NCI-H2029 (cell line): ENCODE measurements around the gene IER2.
"Not testable (repeated sequence)": the region's sequence is repeated elsewhere in the genome, so short reads cannot be mapped to it uniquely, and the experiment has no call there.

Source experiments
- DNase-seq: peaks from one replicate; lab custom pipeline; 2025; lab: John Stamatoyannopoulos, UW

IER2 gene

DNA sequence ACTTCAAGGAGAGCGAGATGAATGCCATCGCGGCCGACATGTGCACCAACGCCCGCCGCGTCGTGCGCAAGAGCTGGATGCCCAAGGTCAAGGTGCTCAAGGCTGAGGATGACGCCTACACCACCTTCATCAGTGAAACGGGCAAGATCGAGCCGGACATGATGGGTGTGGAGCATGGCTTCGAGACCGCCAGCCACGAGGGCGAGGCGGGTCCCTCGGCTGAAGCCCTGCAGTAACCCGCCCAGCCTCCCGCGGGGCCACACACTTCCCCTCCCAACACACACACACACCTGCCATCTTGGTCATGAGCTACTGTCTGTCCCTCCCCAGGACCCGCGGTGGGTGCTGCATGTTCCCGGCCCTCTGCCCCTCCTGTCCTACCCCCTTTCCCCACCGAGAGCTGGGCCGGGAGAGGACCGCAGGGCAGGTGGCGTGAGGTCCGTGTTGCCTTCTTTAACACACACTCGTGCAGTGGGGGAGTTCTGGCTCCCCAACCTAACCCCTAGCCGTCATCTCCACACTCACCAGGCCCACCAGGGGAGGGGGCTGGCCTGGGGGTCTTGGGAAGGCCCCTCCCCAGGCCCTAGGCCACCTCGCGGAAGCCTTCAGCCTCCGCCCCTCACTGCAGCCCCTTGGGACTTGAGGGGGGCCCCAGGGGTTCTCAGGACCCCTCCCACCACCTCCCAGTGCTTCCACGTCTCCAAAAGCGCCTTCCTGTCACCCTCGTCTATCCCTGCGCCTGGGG lies 11.9 kb upstream of the IER2 start:
- DNase-seq, result no peak

DNA sequence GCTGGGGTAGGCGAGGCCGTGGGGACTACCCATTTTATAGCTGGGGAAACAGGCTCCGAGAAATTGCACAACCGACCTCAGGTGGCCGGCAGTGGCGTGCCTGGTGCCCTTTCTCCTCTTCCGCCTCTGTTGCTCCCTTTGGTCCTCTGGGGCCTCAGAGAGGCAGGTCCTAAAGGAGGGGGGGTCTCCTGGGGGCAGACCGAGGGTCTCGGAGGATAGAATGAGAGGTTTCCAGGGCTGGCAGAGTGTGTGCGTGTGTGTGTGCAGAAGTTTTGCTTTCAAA lies 11.4 kb upstream of the IER2 start:
- no peak for DNase-seq

DNA sequence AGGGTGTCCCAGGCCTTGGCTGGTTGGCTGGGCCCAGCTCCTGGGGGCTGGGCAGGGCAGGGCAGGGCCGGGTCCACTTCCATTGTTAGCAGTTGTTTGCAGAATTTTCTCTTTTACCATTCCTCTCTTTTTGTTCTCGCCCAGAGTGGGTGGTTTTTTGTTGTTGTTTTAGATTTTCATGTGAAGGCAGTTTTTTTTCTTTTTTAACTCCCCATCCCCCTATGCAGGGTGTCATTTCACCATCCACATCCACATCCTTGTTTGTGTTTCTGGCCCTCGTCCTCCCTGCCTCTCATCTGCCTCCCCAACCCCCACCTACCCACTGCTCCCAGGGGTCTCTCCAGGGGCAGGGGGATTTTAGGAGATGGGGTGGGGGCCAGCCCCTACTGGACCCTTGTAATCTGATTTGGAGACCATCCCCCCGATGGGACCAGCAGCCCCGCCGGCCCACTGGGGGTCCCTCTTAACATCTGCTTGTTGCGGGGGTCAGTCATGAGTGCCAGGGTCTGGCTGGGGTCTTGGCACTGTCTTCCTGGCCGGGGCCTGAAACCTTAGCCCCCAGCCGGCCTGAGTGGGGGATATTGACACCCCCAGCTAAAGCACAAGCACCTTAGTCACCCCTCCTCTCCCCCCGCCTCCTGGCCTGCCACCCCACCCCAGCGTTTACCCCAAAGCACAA lies 10.4 kb upstream of the IER2 start:
- DNase-seq, result no peak

DNA sequence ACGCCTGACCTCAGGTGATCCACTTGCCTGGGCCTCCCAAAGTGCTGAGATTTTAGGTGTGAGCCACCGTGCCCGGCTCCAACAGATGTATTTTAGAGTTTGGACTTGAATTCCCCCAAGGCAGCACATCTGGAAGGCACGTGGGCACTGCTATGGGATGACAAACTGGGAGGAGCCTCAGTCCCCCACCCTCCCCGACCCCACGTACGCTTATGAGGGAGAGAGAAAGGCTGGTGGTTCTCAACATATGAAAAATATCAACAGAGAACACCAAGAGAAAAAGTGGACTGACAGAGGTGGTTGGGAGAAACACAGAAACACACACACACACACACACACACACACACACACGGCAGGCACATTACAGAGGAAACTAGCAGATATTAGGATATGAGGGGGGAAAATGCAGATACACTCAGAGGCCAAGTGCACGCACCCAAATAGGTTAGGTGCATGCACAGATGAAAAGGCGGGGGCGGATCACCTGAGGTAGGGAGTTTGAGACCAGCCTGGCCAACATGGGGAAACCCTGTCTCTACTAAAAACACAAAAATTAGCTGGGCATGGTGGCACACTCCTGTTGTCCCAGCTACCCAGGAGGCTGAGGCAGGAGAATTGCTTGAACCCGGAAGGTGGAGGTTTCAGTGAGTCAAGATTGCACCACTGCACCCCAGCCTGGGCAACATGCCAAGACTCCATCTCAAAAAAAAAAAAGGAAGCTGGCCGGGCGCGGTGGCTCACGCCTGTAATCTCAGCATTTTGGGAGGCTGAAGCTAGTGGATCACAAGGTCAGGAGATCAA lies 3.2 kb upstream of the IER2 start:
- no peak for DNase-seq

DNA sequence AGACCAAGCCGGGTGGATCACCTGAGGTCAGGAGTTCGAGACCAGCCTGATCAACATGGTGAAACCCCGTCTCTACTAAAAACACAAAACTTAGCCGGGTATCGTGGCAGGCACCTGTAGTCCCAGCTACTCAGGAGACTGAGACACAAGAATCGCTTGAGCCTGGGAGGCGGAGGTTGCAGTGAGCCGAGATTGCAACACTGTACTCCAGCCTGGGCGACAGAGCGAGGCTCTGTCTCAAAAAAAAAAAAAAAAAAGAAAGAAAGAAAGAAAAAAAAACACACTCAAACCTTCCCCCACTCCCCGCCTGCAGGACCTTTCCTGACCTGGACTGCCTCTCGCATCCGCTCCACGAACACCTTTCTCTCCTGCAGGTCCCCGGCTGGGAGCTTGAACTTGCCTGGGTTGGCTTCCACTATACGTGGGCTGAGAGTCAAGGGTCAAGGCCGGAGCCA lies 1.0 kb upstream of the IER2 start:
- DNase-seq, result not testable (repeated sequence)

DNA sequence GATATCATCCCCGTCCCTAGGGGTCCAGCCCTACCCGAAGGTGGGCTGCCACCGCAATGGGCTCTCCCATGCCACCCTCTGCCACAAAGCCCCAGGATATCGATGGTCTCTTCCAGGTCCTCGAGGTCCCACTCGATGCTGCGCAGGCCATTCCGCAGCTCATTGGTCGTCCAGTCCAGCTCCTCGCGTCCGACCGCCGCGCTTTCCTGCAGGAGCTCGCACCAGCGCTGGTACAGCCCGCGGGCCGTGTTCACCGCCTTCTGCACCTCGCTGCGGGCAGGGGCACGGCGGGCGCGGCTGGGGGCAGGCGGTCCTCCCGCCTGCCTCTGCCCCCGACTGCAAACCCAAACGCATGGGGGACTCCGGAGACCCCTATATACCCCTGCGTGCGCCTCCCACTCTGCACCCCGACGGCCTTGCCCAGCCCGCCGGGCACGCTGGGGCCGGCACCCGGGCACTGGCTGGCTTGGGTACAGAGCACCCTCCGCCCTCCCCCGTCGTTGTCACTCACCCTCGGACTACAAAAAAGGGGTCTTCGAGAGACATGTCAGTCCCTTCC lies 504 bp upstream of the IER2 start:
- peak; percentile 49 for DNase-seq

DNA sequence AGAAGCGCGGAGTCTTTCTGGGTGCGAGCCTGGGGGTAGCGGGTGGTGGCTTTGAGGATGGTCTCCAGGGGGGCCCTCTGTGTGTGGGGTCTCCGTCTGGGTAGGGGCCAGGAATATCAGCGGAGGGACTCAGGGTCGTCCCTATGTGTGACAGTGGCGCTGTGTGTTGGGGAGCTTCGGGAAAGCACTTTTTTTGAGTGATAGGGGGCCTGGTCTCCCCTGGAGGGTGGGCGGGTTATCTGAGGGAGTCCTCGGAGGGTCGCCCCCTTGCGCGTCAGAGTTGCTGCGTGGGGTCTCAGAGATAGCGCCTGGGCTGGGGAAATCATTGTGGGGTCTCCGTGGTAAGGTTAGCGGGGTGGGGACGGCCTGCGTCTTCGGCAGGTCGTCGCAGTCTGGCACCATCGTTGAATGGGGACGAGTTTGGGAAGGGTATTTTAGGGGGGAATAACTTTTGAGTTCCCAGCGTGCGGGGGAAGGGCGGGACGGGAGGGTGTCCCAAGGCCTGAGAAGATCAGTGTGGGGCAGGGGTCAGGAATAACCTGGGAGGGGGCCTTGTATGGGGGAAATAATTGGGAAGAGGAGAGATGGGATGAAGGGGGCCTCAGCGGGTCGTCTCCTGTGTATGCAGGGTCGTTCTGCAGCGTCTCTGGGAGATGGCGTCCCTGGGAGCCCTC lies 857 bp downstream of the IER2 start:
- DNase-seq, result no peak

DNA sequence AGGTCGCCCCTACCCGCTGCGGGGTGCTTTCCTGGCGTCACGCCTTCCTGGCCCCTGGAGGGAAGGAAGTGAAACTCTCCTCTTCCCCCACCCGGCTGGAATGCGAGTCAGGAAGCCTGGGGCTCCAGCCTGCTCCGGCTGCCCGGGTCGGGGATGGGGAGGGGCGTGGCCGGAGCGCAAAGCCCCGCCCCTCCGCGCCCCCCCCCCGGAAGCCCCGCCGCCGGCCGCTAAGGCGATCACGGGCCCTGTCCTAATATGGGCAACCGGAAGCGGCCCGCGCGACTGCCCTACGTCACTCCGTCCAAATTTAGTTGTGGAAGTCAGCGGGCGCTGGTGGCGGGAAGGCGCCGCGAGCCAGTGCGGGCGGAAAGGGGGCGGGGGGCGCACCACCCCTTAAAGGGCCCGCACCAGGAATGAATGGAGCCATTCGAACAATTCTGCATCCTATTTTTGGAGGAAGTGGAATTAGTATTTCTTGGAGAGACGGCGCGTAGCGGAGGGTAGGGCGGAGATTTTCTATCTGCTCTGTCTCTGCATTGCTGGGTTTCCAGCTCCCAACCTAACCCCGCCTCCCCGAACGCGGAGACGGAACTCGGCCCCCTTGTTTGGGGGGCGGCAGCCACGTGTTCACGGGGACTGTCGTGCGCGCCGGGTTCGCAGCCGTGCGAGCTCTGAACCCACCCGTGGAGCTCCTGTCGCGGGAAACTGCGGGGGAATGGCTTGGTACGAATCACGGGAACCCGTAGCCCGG lies 1.6 kb downstream of the IER2 start:
- DNase-seq, result peak; percentile 96

DNA sequence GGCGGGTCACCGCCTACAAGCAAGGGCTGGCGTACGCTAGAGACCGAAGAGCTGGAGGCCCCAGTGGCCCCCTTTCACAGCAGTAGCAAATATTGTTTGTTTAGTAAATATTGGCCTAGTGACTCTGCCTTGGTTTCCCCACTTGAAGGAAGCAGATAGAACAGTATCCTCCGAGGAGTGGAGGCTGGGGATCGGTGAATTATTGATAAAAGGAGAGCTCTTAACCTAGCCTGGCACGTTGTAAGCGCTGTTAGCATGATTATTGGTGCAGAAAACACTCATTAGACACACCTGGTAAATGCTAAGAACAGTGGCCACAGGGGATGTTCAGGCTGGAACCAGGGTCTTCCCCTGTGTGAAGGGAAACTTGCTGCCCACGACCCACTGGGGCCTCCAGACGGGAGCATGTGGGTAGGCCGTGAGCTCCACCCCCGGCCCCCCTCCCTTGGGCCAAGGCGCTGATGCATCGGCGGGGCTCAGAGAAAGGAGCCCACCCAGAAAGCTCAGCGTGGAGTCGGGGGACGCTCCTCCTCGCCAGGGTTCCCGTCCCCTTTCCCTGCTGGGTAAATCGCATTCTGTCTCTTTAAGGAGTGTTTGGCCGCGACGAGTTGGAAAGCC lies 2.3 kb downstream of the IER2 start:
- no peak for DNase-seq

DNA sequence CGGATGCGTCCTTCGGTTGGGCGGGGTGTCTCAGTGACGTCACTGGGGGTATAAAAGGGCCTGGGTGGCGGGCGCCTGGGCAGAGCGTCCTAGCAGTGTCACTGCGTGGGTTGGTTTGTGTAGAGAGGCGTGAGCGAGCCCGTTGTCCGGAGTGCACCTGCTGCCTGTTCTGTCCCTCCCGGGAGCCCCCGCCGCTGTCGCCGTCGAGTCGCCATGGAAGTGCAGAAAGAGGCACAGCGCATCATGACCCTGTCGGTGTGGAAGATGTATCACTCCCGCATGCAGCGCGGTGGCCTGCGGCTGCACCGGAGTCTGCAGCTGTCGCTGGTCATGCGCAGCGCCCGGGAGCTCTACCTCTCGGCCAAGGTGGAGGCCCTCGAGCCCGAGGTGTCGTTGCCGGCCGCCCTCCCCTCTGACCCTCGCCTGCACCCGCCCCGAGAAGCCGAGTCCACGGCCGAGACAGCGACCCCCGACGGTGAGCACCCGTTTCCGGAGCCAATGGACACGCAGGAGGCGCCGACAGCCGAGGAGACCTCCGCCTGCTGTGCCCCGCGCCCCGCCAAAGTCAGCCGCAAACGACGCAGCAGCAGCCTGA lies 2.9 kb downstream of the IER2 start:
- peak; percentile 92 for DNase-seq

DNA sequence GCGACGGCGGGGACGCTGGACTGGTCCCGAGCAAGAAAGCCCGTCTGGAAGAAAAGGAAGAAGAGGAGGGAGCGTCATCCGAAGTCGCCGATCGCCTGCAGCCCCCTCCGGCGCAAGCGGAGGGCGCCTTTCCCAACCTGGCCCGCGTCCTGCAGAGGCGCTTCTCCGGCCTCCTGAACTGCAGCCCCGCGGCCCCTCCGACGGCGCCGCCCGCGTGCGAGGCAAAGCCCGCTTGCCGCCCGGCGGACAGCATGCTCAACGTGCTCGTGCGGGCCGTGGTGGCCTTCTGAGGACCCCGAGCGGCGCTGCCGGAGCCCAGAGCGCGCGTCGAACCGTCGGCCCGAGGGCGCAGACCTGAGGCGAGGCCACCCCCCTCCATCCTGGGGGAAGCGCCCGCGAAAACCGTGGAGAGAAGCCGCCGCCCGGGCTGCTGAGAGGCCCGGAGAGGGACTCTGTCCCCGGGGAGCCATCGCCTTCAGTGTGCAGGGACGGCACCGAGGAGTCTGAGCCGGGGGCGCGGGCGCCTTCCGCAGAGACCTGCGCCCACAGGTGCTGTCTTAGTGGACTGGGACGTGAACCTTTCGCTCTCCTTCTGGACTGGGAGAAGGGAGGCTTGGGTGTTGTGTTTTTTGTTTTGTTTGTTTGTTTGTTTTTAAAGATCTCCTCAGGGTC lies 3.5 kb downstream of the IER2 start:
- DNase-seq, result no peak

DNA sequence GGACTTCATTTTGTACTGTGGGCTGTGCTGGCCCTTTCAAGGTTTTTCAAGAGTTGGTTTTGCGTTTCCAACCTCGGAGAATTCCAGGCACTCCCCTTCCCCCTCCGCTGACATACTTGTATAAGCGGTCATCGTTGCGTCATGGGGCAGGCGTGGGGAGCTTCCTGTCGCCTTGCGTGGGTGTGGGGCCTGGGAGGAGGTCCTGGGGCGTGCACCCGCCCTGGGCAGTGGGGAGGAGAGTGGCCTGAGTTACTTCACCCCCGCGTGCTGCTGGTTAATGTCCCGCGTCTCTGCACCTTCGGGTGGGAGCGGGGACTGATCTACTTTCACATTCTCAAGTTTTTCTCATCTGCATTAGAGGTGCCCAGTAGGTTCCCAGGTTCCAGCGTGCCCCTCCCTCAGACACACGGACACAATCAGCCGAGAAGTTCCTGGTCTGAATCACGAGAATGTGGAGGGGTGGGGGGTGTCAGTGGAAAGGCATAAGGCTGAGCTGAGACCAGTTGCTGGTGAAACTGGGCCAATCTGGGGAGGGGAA lies 4.1 kb downstream of the IER2 start:
- peak; percentile 48 for DNase-seq

DNA sequence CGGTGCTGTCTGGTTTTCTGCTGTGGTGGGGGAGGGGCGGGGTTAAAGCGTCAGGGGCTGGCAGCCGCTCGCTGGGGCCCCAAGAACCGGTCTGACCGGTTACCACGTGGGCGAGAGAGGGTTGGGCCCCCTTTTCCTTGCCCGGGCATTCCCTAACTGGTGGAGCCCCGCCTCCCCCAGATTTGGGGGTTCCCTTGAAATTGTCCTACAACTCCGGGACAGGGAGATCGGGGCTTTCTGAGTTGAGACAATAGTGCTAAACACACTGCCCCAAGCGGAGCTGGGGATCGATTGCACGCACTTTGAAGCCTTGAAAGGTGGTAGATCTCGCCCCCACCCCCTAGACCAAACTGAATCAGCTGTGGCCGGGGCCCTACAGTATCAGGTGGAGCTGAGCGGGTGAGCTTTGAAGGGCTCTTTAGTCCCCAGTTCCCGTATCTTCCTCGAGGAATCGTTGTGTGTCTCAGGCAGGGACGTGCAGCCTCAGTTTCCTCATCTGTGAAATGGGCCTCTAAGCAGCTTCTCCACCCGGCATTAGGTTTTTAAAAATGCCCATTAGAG lies 4.8 kb downstream of the IER2 start:
- DNase-seq, result peak; percentile 74

DNA sequence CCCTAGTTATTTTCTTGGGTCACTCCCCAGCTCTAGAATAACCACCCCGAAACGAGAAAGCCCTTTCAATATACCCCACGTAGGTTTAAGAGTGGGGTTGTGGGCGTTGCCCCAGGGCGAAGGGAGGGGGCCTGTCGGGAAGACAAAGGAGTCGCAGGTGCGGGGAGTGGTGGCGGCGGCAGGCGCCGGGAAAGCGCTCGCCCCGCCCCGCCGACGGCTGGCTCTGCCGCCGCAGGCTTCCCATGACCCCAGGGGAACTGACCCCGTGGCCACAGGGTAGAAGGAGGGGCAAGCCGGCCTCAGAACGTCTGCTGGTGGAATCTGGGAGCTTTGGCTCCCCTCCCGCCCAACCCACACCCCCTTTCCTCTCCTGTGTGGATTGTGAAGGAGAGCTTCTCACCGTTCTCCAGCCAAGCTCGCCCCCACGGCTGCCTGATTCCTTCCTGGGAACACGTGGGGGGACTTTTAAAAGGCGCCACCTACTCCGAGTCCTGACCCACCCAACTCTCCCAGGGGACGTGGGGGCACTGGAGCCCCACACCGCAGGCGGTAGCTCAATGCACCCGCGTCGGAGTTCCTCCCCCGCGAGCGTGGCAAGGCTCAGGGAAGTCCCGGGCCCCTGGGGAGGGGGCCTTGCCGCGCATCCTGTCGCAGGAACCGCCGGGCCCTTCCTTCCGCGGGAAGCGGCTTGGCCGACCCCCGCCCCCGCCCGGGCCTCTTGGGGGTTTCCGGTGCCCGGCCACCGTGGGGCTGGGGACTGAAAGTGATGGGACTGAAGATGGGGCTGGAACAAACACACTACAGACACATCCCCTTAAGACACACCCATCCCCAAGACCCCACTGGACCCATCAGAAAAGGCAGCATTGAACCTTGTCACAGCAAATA lies 5.5 kb downstream of the IER2 start:
- no peak for DNase-seq

DNA sequence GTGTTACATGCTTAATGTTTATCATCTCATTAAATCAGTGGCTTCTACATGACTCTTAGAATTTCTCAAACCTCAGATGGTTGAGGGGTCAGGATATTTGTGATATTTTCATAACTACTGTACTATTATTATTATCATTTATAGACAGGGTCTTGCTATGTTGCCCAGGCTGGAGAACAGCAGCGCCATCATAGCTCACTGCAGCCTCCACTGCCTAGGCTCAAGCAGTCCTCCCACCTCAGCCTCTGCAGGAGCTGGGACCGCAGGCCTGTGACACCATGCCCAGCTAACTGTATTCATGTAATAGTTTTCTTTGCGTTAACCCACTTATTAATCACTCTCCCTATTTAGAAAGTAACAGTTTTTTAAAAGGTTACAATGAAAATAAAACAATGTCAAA lies 9.5 kb downstream of the IER2 start:
- DNase-seq, result no peak

DNA sequence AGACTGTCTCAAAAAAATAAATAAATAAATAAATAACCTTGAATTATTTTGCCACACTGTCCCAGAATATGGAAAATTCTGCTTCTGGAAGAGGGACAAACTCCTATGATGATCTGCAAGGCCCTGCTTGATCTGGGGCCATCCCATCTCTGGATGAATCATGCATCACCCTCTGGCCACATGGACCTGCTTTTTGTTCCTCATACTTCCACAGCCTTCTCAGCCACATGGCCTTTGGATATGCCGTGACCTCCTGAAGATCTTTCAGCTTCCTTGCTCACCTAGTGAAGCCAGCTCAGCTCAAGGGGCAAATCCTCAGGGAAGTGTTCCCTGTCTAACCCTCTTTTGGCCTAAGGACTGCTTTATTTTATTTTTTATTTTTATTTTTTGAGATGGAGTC lies 10.3 kb downstream of the IER2 start:
- DNase-seq, result no peak

DNA sequence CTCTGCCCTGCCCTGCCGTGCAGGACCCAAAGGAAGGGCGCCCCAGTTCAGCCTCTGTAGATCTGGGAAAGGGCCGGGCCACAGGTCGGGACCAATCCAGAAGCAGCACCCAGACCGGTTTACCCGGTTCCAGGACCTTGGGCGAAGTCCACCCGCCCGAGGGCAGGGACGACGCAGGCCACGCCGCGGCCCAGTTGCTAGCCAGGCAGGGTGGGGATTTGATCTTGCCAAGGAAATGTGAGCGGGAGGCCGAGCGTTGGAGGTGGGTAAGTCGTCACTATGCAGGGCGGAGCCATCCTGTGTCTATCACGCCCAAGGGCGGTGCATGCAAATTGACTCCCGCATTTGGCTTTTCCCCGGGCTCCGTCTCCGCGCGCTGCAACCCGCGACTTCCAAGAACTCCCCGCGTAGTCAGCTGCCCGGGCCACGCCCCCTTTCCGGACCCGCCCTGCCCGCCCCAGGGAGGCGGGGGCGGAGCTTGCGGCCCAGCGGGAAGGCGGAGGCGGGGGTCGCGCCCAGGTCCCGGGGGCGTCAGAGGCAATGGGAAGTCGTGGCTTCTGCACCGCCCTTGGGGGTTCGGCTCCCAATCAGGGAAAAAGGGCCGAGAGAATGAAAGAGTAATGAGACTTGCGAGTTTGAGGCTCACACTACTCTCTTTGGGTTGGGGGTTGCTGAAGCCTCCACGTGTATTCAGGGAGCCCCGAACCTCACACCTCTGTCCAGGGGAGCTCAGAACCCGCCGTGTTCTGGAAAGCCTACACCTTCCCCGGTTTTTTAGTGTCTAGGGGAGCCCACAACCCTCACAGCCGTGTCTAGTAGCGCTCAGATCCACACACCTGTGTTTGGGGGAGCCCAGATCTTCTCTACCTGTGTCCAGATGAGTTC lies 12.8 kb downstream of the IER2 start:
- peak; percentile 97 for DNase-seq
